Esophagus muscularis mucosa (tissue), 4 donors: ENCODE data around the gene RAET1E. TPM values are rescaled to one million over a fixed set of nuclear protein-coding genes. Genes with fewer than 3 reads are reported as not detected.
"Not testable (repeated sequence)": the region's sequence is repeated elsewhere in the genome, so short reads cannot be mapped to it uniquely, and the experiment has no call there.

Experiments used
- DNase-seq: peaks from one replicate; pipeline ENCODE4 v3.0.0-alpha.2; 2017; ENCODE audit errors: extremely low spot score
- H3K27ac ChIP-seq, 4 donors: fragments of 200-600 bp; sonication (generic); replicated peaks in 1 of 4; 1 replicate in 3 of 4; 2 replicates in 1 of 4; pipeline ENCODE4 v1.5.1; 2016 to 2019; ENCODE audit warnings: mild to moderate bottlenecking in 1 of 4
- H3K27me3 ChIP-seq, 4 donors: fragments of 200-600 bp; sonication (generic); one replicate each; pipeline versions ENCODE4 v1.5.1 to v1.6.0; 2016 to 2019
- H3K36me3 ChIP-seq, 4 donors: fragments of 200-600 bp; sonication (generic); one replicate each; pipeline ENCODE4 v1.5.1; 2016 to 2019
- H3K4me1 ChIP-seq, 4 donors: fragments of 200-600 bp; sonication (generic); one replicate each; pipeline ENCODE4 v1.5.1; 2016 to 2019
- H3K4me3 ChIP-seq, 4 donors: fragments of 200-600 bp; sonication (generic); 1 replicate in 2 of 4; 2 replicates in 2 of 4; pipeline ENCODE4 v1.5.1; 2016 to 2019; ENCODE audit warnings: mild to moderate bottlenecking in 4 of 4, moderate library complexity in 1 of 4
- H3K9me3 ChIP-seq, 4 donors: fragments of 200-600 bp; sonication (generic); 1 replicate in 3 of 4; 2 replicates in 1 of 4; pipeline ENCODE4 v1.5.1; 2016 to 2019
- EP300 ChIP-seq: sonication (generic); formaldehyde crosslinking; IDR thresholded peaks from one replicate; pipeline ENCODE4 v1.6.1; 2017; ENCODE audit warnings: antibody characterized with exemption
- POLR2A ChIP-seq: fragments of 450-650 bp; IDR thresholded peaks from one replicate; pipeline ENCODE4 v1.6.1; 2017; ENCODE audit warnings: antibody characterized with exemption, moderate library complexity, mild to moderate bottlenecking, low read depth
- POLR2AphosphoS5 ChIP-seq, 2 donors: sonication (generic); formaldehyde crosslinking; IDR thresholded peaks; one replicate each; pipeline ENCODE4 v1.6.1; 2017; ENCODE audit warnings: antibody characterized with exemption in 2 of 2
- WGBS: methylation state at CpG from one replicate; pipeline ENCODE4 v1.1.5; 2018; 5-methylcytosine and 5-hydroxymethylcytosine counted together
- intact Hi-C: fragments of 100-400 bp; cut with DNase I; formaldehyde crosslinking; loops from one replicate; pipeline ENCODE4 v1.15.1; 2023
- total RNA-seq, 4 donors: library from RNA; depleted of rRNA; stranded (reverse); fragments of >200 nt; gene quantifications; one replicate each; pipeline versions ENCODE4 v1.1.0 to v1.2.1, GENCODE V29; 2016
- TF ChIP-seq, protein P1 (sequence below), 3 experiments: fragments of 200-600 bp in 2 of 3; fragments of 450-650 bp in 1 of 3; sonication (generic) in 2 of 3; IDR thresholded peaks; one replicate each; pipeline ENCODE4 v1.5.1; 2017 to 2019; ENCODE audit warnings: antibody characterized with exemption in 3 of 3, mild to moderate bottlenecking in 2 of 3, moderate library complexity in 1 of 3

Gene RAET1E
- total RNA-seq, 4 donors from 2014 or later = 0.29 TPM; not detected in 3

DNA sequence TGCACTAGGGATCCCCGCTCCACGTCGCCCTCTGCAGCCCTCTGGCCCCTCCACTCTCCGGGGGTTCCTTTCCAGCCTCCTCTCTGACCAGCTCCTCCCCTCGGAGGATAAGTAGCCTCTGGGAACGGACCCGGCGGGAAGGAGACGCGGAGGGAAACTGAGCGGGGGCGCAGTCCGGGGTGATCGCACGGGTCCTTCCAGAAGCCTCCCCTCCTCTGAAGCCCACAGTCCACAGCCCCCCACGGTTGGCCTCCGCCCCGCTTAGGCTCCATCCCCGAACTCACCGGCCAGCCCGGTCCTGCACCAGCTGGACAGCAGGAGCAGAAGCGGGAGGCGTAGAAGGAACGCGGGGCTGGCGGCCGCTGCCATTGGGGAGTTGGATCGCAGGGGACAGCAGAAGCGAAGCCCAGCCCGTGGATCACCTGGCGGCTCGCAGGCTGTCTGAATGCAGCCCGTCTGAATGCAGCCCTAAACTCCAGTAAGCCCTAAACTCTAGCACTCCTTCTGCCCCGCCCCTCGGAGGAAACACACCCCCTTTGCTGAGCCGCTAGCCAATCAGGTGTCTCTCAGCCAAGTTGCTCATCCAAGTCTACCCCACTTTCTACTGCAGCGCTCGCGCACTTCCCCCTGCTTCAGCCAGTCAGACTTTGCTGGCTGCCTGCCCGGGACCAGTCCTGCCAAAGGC is 24.9 kb upstream of the RAET1E start, which contains the start of gene RAET1G:
Gene RAET1G, minus strand, starts transcription at position 480 of the 685 bp plus-strand sequence. Its CDS starts 111 bp downstream, at position 369.
- Histone ChIP-seq H3K9me3 (no peaks in the 10 kb centered on the region), H3K4me1 (peaks cover 20 to 39% (median 34%) of the 10 kb centered on the region in 4 donors), H3K27ac (peak within 1 kb of the TSS in 1 of 4 donors; percentile 15), H3K4me3 (peak within 1 kb of the TSS; percentile 54 to 61 (median 56)), H3K36me3 (no peaks in the 10 kb centered on the region), H3K27me3 (peaks cover 0 to 15% (median 0%) of the 10 kb centered on the region in 4 donors)
- peak; percentile 46 to 65 for TF ChIP-seq POLR2AphosphoS5 (IDR thresholded peaks at IDR 0.05)
- TF ChIP-seq, protein P1, sequence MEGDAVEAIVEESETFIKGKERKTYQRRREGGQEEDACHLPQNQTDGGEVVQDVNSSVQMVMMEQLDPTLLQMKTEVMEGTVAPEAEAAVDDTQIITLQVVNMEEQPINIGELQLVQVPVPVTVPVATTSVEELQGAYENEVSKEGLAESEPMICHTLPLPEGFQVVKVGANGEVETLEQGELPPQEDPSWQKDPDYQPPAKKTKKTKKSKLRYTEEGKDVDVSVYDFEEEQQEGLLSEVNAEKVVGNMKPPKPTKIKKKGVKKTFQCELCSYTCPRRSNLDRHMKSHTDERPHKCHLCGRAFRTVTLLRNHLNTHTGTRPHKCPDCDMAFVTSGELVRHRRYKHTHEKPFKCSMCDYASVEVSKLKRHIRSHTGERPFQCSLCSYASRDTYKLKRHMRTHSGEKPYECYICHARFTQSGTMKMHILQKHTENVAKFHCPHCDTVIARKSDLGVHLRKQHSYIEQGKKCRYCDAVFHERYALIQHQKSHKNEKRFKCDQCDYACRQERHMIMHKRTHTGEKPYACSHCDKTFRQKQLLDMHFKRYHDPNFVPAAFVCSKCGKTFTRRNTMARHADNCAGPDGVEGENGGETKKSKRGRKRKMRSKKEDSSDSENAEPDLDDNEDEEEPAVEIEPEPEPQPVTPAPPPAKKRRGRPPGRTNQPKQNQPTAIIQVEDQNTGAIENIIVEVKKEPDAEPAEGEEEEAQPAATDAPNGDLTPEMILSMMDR (IDR thresholded peaks at IDR 0.05) = no peak
- WGBS = 0% methylated on average over 7 of the region's 40 CpGs
- intact Hi-C loops = no loop called here
- DNase-seq = peak; percentile 97

- peaks cover 20 to 39% (median 34%) of the 10 kb centered on the region in 4 donors for H3K4me1 ChIP-seq
- intact Hi-C loops = not testable (repeated sequence)
Measured at GRCh38 chr6:149922091-149922490, 24.2 kb upstream of the RAET1E start.

DNA sequence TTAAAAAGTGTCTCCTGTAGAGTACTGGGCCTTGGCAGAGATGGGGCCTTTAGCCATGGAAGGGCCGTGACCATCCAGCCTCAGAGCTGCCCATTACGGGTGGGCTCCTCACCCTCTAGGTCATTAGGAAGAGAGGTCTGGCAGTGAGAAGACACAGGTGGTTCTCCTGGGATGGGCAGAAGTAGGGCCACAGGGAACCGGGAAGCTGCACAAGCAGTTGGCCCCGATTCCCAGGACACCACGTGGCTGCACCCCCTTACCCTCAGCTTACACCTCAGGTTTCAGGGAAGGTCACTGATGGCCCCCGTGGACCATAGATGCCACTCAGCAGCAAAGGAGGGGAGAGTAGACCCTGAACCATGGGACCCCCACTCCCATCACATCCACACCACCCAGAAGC is 23.4 kb upstream of the RAET1E start:
- WGBS = 97% methylated on average over 6 of the region's 6 CpGs
- intact Hi-C loops = no loop called here
- TF ChIP-seq, protein P1 (IDR thresholded peaks at IDR 0.05) = no peak
- no peak for TF ChIP-seq POLR2A
- no peak for TF ChIP-seq EP300
- TF ChIP-seq POLR2AphosphoS5 (IDR thresholded peaks at IDR 0.05) = no peak
- no peaks in the 10 kb centered on the region for H3K9me3 ChIP-seq
- H3K27me3 ChIP-seq = peaks cover 0 to 12% (median 0%) of the 10 kb centered on the region in 4 donors
- H3K4me3 ChIP-seq = no peak overlapping the region
- no peak for DNase-seq
- no peak overlapping the region for H3K27ac ChIP-seq
- H3K36me3 ChIP-seq = no peaks in the 10 kb centered on the region
- peaks cover 19 to 37% (median 33%) of the 10 kb centered on the region in 4 donors for H3K4me1 ChIP-seq

More at GRCh38 chr6:149922091-149922490, 24.2 kb upstream of the RAET1E start:
- Histone ChIP-seq H3K27me3 (peaks cover 0 to 12% (median 0%) of the 10 kb centered on the region in 4 donors), H3K4me3 (peak overlapping the region in 2 of 4 donors; percentile 55 to 57)
- H3K9me3 ChIP-seq, H3K36me3 ChIP-seq, H3K27ac ChIP-seq, DNase-seq: not testable (repeated sequence)
- 56% methylated on average over 5 of the region's 5 CpGs for WGBS

DNA sequence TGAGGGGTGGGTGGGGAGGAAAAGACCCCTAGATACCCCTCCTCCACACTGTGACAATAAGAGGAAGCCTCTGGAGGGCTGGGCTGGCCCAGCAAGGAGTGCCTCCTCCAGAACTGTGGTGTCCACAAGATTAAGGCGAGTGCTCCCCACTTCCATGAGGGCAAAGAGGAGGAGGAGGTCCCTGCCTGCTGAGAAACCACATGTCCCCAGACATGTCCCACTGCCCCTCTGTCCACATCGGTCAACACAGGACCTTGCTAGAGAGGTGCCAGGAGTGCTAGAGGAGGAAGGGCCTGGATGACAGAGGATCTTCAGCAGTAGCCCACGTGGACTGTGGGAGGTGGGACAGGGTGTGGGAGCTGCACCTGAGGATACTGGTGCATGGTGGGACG is 21.9 kb upstream of the RAET1E start:
- no peak for DNase-seq

GRCh38 chr6:149919126-149919833 is 21.4 kb upstream of the RAET1E start:
- peaks cover 12 to 18% (median 17%) of the 10 kb centered on the region in 4 donors for H3K4me1 ChIP-seq
- H3K4me3 ChIP-seq, intact Hi-C loops, H3K27me3 ChIP-seq, H3K27ac ChIP-seq, H3K9me3 ChIP-seq, DNase-seq, H3K36me3 ChIP-seq: not testable (repeated sequence)
- 84% methylated on average over 11 of the region's 11 CpGs for WGBS

More for the DNA sequence above, 21.9 kb upstream of the RAET1E start:
- no peak overlapping the region for H3K4me3 ChIP-seq
- H3K4me1 ChIP-seq = peaks cover 12 to 22% (median 17%) of the 10 kb centered on the region in 4 donors
- peaks cover 0 to 10% (median 0%) of the 10 kb centered on the region in 4 donors for H3K27me3 ChIP-seq
- H3K27ac ChIP-seq = no peak overlapping the region
- TF ChIP-seq POLR2A = no peak
- no peak for TF ChIP-seq POLR2AphosphoS5 (IDR thresholded peaks at IDR 0.05)
- TF ChIP-seq EP300 = no peak
- TF ChIP-seq, protein P1 (IDR thresholded peaks at IDR 0.05) = no peak
- H3K9me3 ChIP-seq = no peaks in the 10 kb centered on the region
- H3K36me3 ChIP-seq = no peaks in the 10 kb centered on the region
- 89% methylated on average over 4 of the region's 4 CpGs for WGBS
- intact Hi-C loops = no loop called here
